HepG2 (cell line): ENCODE results near the gene ITGAE. TPM values are rescaled to one million over a fixed set of nuclear protein-coding genes. Genes with fewer than 3 reads are reported as not detected.

ENCODE experiments used
- ATF7-NPFF ChIP-seq: sonication (generic); formaldehyde crosslinking; IDR thresholded peaks from 2 replicates; pipeline ENCODE4 v1.8.1; 2023; ENCODE audit warnings: mild to moderate bottlenecking, low read depth, missing genetic modification reagents, moderate library complexity
- CBX2 ChIP-seq, 2 experiments: fragments of 200-600 bp in 1 of 2; sonication (generic); formaldehyde crosslinking in 1 of 2; IDR thresholded peaks; 2 replicates each; pipeline versions ENCODE4 v1.7.0 to v1.8.1; 2018 to 2022; ENCODE audit warnings: low read depth in 2 of 2, low read length in 1 of 2, mild to moderate bottlenecking in 1 of 2, missing genetic modification reagents in 1 of 2
- ESRRA ChIP-seq: sonication (generic); formaldehyde crosslinking; IDR thresholded peaks from 2 replicates; pipeline ENCODE4 v1.5.1; 2020; ENCODE audit warnings: mild to moderate bottlenecking, low read depth, missing genetic modification reagents
- FOXA3 ChIP-seq: IDR thresholded peaks from 2 replicates; pipeline ENCODE4 v1.6.1; 2016; ENCODE audit warnings: missing genetic modification reagents, missing compliant biosample characterization
- HOXA5 ChIP-seq: sonication (generic); formaldehyde crosslinking; IDR thresholded peaks from 2 replicates; pipeline ENCODE4 v1.4.0; 2020; ENCODE audit warnings: missing genetic modification reagents
- KDM6A ChIP-seq: IDR thresholded peaks from 2 replicates; pipeline ENCODE4 v1.6.1; 2016; ENCODE audit warnings: low read depth
- NFIC ChIP-seq: IDR thresholded peaks from 2 replicates; pipeline ENCODE4 v1.6.1; 2012; ENCODE audit warnings: mild to moderate bottlenecking, low read length, inconsistent platforms
- PHF21A ChIP-seq: sonication (generic); formaldehyde crosslinking; IDR thresholded peaks from 2 replicates; pipeline ENCODE4 v1.5.0; 2020; ENCODE audit warnings: mild to moderate bottlenecking, missing genetic modification reagents
- POLR2G ChIP-seq: fragments of 200-400 bp; formaldehyde crosslinking; IDR thresholded peaks from 2 replicates; pipeline ENCODE4 v1.6.1; 2018; ENCODE audit warnings: mild to moderate bottlenecking, low read depth, low read length, moderate library complexity
- SAFB2 ChIP-seq: sonication (generic); formaldehyde crosslinking; IDR thresholded peaks from 2 replicates; pipeline ENCODE4 v1.5.1; 2020; ENCODE audit warnings: missing genetic modification reagents, low read depth, mild to moderate bottlenecking, borderline replicate concordance
- SMAD3 ChIP-seq: sonication (generic); formaldehyde crosslinking; IDR thresholded peaks from 2 replicates; pipeline ENCODE4 v1.4.0; 2020; ENCODE audit warnings: missing genetic modification reagents
- SOX13 ChIP-seq, 3 experiments: fragments of 450-650 bp in 1 of 3; sonication (generic) in 1 of 3; formaldehyde crosslinking in 1 of 3; IDR thresholded peaks in 2 of 3; conservative IDR thresholded peaks in 1 of 3; 2 replicates each; pipeline versions ENCODE4 v1.5.0 to v1.6.1; 2016 to 2020; ENCODE audit warnings: antibody characterized with exemption in 1 of 3, mild to moderate bottlenecking in 1 of 3, missing compliant biosample characterization in 1 of 3, missing genetic modification reagents in 1 of 3, moderate library complexity in 1 of 3
- SYNCRIP ChIP-seq: fragments of 200-400 bp; formaldehyde crosslinking; IDR thresholded peaks from 2 replicates; pipeline ENCODE4 v1.6.1; 2018; ENCODE audit warnings: mild to moderate bottlenecking, low read depth, low read length; ENCODE audit not compliant: insufficient read depth
- THAP8 ChIP-seq: sonication (generic); formaldehyde crosslinking; IDR thresholded peaks from 2 replicates; pipeline ENCODE4 v1.5.1; 2020; ENCODE audit warnings: missing genetic modification reagents, mild to moderate bottlenecking, borderline replicate concordance
- XRCC5 ChIP-seq: fragments of 200-400 bp; formaldehyde crosslinking; optimal IDR thresholded peaks from 2 replicates; pipeline ENCODE3; 2017; ENCODE audit warnings: mild to moderate bottlenecking, low read length
- ZFAT ChIP-seq: sonication (generic); formaldehyde crosslinking; conservative IDR thresholded peaks from 2 replicates; pipeline ENCODE4 v1.8.1; 2023; ENCODE audit warnings: missing genetic modification reagents, inconsistent platforms
- ZFP41 ChIP-seq: sonication (generic); formaldehyde crosslinking; IDR thresholded peaks from 2 replicates; pipeline ENCODE4 v1.4.0; 2020; ENCODE audit warnings: mild to moderate bottlenecking, missing genetic modification reagents, borderline replicate concordance
- ZNF564 ChIP-seq: sonication (generic); formaldehyde crosslinking; IDR thresholded peaks from 2 replicates; pipeline ENCODE4 v1.8.1; 2023; ENCODE audit warnings: mild to moderate bottlenecking, missing genetic modification reagents
- ZNF629 ChIP-seq: sonication (generic); formaldehyde crosslinking; conservative IDR thresholded peaks from 2 replicates; pipeline ENCODE4 v1.5.0; 2020; ENCODE audit warnings: missing genetic modification reagents
- ZNF646 ChIP-seq: sonication (generic); formaldehyde crosslinking; IDR thresholded peaks from 2 replicates; pipeline ENCODE4 v1.9.0; 2021; ENCODE audit warnings: mild to moderate bottlenecking, missing genetic modification reagents
- polyA plus RNA-seq, 8 experiments: library from polyadenylated mRNA; depleted of rRNA in 3 of 8; stranded (reverse) in 7 of 8; unstranded in 1 of 8; fragments of >200 nt; fragmentation: Illumina TruSeq in 4 of 8; extraction: Trizol in 4 of 8; gene quantifications; 2 replicates each; pipeline versions ENCODE4 v1.2.1 to v1.2.3, GENCODE V29; 2011 to 2016; ENCODE audit warnings: low read depth in 4 of 8, missing spikeins in 1 of 8, mixed read lengths in 1 of 8; ENCODE audit not compliant: insufficient read depth in 1 of 8
- total RNA-seq, 5 experiments: library from RNA; depleted of rRNA; stranded (reverse); fragments of >200 nt; fragmentation: Illumina TruSeq; extraction: Trizol; gene quantifications; 2 replicates each; pipeline ENCODE4 v1.2.3, GENCODE V29; 2016; ENCODE audit warnings: low read depth in 1 of 5
- TF ChIP-seq, protein P1 (sequence below): IDR thresholded peaks from 2 replicates; pipeline ENCODE4 v1.6.1; 2018; ENCODE audit warnings: missing genetic modification reagents, mild to moderate bottlenecking, missing compliant biosample characterization

Gene ITGAE
- total and polyA plus RNA-seq, 2 of the 13 experiments (the other 11 are each of a cell fraction or from before 2014, with no cell fraction given) = 42.3 to 49.0 TPM

GRCh38 chr17:3795390-3796102, 5.4 kb downstream of the ITGAE start (continued):
- no peak for TF ChIP-seq XRCC5
- TF ChIP-seq PHF21A (CRISPR knock-in tag) = peak; percentile 75
- TF ChIP-seq ATF7-NPFF (CRISPR knock-in tag) = no peak
- peak; percentile 55; the same call in 1 of the 2 replicates for TF ChIP-seq ZNF646 (CRISPR knock-in tag)
- TF ChIP-seq THAP8 (CRISPR knock-in tag) = no peak
- no peak for TF ChIP-seq SAFB2 (CRISPR knock-in tag)
- TF ChIP-seq ZNF629 (CRISPR knock-in tag) = no peak
- peak; percentile 66; the same call in 1 of the 2 replicates for TF ChIP-seq POLR2G
- TF ChIP-seq SOX13 (IDR thresholded peaks at IDR 0.05) = no peak; the same call in 1 of the 2 replicates
- peak in 1 of 2 experiments; percentile 69; a peak in 2 of 4 replicates for TF ChIP-seq SOX13 (CRISPR knock-in tag; conservative IDR thresholded peaks at IDR 0.05 in 1 of 2, IDR thresholded peaks at IDR 0.05 in 1 of 2)
- no peak for TF ChIP-seq ZFP41
- TF ChIP-seq SMAD3 (CRISPR knock-in tag) = 0 out of 2 replicates have a peak, but pooled peaks have one; percentile 40
- peak; percentile 23; the same call in 1 of the 2 replicates for TF ChIP-seq ESRRA (CRISPR knock-in tag)
- no peak for TF ChIP-seq HOXA5 (CRISPR knock-in tag)
- no peak for TF ChIP-seq ZFAT
- TF ChIP-seq ZNF564 (CRISPR knock-in tag) = no peak
- TF ChIP-seq SYNCRIP = no peak
- TF ChIP-seq, protein P1, sequence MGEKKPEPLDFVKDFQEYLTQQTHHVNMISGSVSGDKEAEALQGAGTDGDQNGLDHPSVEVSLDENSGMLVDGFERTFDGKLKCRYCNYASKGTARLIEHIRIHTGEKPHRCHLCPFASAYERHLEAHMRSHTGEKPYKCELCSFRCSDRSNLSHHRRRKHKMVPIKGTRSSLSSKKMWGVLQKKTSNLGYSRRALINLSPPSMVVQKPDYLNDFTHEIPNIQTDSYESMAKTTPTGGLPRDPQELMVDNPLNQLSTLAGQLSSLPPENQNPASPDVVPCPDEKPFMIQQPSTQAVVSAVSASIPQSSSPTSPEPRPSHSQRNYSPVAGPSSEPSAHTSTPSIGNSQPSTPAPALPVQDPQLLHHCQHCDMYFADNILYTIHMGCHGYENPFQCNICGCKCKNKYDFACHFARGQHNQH (CRISPR knock-in tag) = peak; percentile 43; the same call in 1 of the 2 replicates
- TF ChIP-seq KDM6A (CRISPR knock-in tag) = peak; percentile 77
- TF ChIP-seq CBX2 (IDR thresholded peaks at IDR 0.05; ENCODE audit: low read depth, low read length) = no peak
- TF ChIP-seq CBX2 (CRISPR knock-in tag; IDR thresholded peaks at IDR 0.05; ENCODE audit: low read depth) = no peak
- TF ChIP-seq NFIC = no peak
- peak; percentile 88 for TF ChIP-seq FOXA3
